Measurements from ENCODE around the gene BCOR.

Gene BCOR

GRCh38 chrX:40003428-40004245 lies 94.1 kb downstream of the BCOR start:
- DNase-seq (ENCODE audit: low read depth in 2 of 2), result no peak

GRCh38 chrX:40003071-40003427 lies 94.7 kb downstream of the BCOR start:
- DNase-seq (ENCODE audit: low read depth in 2 of 2), result no peak

All from stimulated activated CD4-positive, alpha-beta T cell treated with anti-CD3 and anti-CD28 coated beads, Interleukin-1b, Interleukin-23, amount 100 ng/mL, for 1 hour (primary cell).